OCI-LY3 (cell line): ENCODE results near the gene CREB3L2.

Experiments used
- H2AFZ ChIP-seq: fragments of 200-600, 300-600 bp; shearing (Covaris generic); 2 replicates; pipeline ENCODE4 v1.6.0; 2014; ENCODE audit warnings: antibody characterized with exemption, low read depth, low read length
- H3K27ac ChIP-seq: fragments of 200-600, 300-600 bp; sonication (generic); 2 replicates; pipeline ENCODE4 v1.5.1; 2014; ENCODE audit warnings: mild to moderate bottlenecking, low read length, moderate library complexity, mixed read lengths
- H3K27me3 ChIP-seq: fragments of 200-600, 300-600 bp; sonication (generic); 2 replicates; pipeline ENCODE4 v1.6.1; 2014; ENCODE audit warnings: low read depth, low read length, mixed read lengths
- H3K36me3 ChIP-seq: fragments of 200-600, 300-600 bp; sonication (generic); replicated peaks from 2 replicates; pipeline ENCODE3; 2014; ENCODE audit warnings: low read depth, low read length, mixed read lengths
- H3K4me1 ChIP-seq: fragments of 300-600, 200-600 bp; sonication (generic); 2 replicates; pipeline ENCODE4 v1.6.1; 2014; ENCODE audit warnings: low read length, mixed read lengths
- H3K4me2 ChIP-seq: fragments of 200-600, 300-600 bp; sonication (generic); 2 replicates; pipeline ENCODE4 v1.6.1; 2014; ENCODE audit warnings: low read length, mixed read lengths
- H3K4me3 ChIP-seq: fragments of 300-600, 200-600 bp; sonication (generic); 2 replicates; pipeline ENCODE4 v1.5.1; 2014; ENCODE audit warnings: antibody characterized with exemption, mild to moderate bottlenecking, low read length, moderate library complexity
- H3K79me2 ChIP-seq: fragments of 300-600, 200-600 bp; shearing (Covaris generic); 2 replicates; pipeline ENCODE4 v1.6.1; 2014; ENCODE audit warnings: mild to moderate bottlenecking, low read length, mixed read lengths
- H3K9ac ChIP-seq: fragments of 300-600, 200-600 bp; shearing (Covaris generic); 2 replicates; pipeline ENCODE4 v1.6.0; 2014; ENCODE audit warnings: mild to moderate bottlenecking, low read length, moderate library complexity
- H3K9me3 ChIP-seq: fragments of 200-600, 300-600 bp; shearing (Covaris generic); 2 replicates; pipeline ENCODE4 v1.6.1; 2014; ENCODE audit warnings: low read length, mixed read lengths; ENCODE audit not compliant: insufficient read depth
- H4K20me1 ChIP-seq: fragments of 200-600, 300-600 bp; sonication (generic); 2 replicates; pipeline ENCODE4 v1.6.1; 2016; ENCODE audit warnings: low read length, mixed read lengths; ENCODE audit not compliant: insufficient read depth
- CTCF ChIP-seq: fragments of 200-600, 300-600 bp; sonication (generic); IDR thresholded peaks from 2 replicates; pipeline ENCODE4 v1.5.1; 2014; ENCODE audit warnings: antibody characterized with exemption, low read length, low read depth
- EZH2phosphoT487 ChIP-seq: fragments of 200-600 bp; shearing (Covaris generic); IDR thresholded peaks from 2 replicates; pipeline ENCODE4 v1.6.1; 2018; ENCODE audit warnings: antibody characterized with exemption, mixed run types, low read depth

Gene CREB3L2

GRCh38 chr7:137828456-137828855 lies 173.4 kb downstream of the CREB3L2 start:
- Histone ChIP-seq H3K9me3 (peaks cover 3% of the 10 kb centered on the region; the same call in 1 of the 2 replicates), H3K4me3 (no peak overlapping the region), H3K36me3 (peaks cover 11% of the 10 kb centered on the region), H3K27ac (no peak overlapping the region), H2AFZ (no peak overlapping the region), H3K79me2 (no peaks in the 10 kb centered on the region), H3K4me1 (peaks cover 4% of the 10 kb centered on the region), H4K20me1 (no peaks in the 10 kb centered on the region), H3K27me3 (no peaks in the 10 kb centered on the region), H3K4me2 (no peak overlapping the region), H3K9ac (no peak overlapping the region)
- TF ChIP-seq EZH2phosphoT487, result no peak
- TF ChIP-seq CTCF, result no peak

GRCh38 chr7:137825489-137825888 lies 176.4 kb downstream of the CREB3L2 start:
- Histone ChIP-seq H3K9me3 (no peaks in the 10 kb centered on the region), H3K36me3 (no peaks in the 10 kb centered on the region), H3K9ac (no peak overlapping the region), H3K27me3 (no peaks in the 10 kb centered on the region), H2AFZ (no peak overlapping the region), H3K4me3 (no peak overlapping the region), H3K4me2 (no peak overlapping the region), H3K79me2 (no peaks in the 10 kb centered on the region), H4K20me1 (no peaks in the 10 kb centered on the region), H3K27ac (no peak overlapping the region), H3K4me1 (peaks cover 33% of the 10 kb centered on the region)
- TF ChIP-seq EZH2phosphoT487, result no peak
- no peak for TF ChIP-seq CTCF
